Panc1 (cell line): ENCODE measurements around the gene KCNK10. TPM values are rescaled to one million over a fixed set of nuclear protein-coding genes. Genes with fewer than 3 reads are reported as not detected.

ENCODE experiments used
- ATAC-seq: fragments of 200-7000 bp; cut with Tn5 transposase; 2 replicates; pipeline ENCODE4 v1.9.1; 2020; ENCODE audit warnings: mild to moderate bottlenecking, moderate library complexity
- BruUV-seq: library from RNA; stranded (reverse); fragments of 400-500 nt; replicated peaks from 2 replicates; lab custom pipeline; 2021; lab: Mats Ljungman, UMichigan
- CTCF ChIA-PET: fragments of 300-600 bp; sonication (Branson Sonifier 250); formaldehyde crosslinking; loops from one replicate; lab custom pipeline; 2022; ENCODE audit warnings: antibody characterized with exemption; lab: Charles Lee
- POLR2A ChIA-PET: fragments of 300-600 bp; sonication (Branson Sonifier 250); formaldehyde crosslinking; loops from one replicate; lab custom pipeline; 2022; ENCODE audit warnings: antibody characterized with exemption; lab: Charles Lee
- DNase-seq: peaks from one replicate; pipeline ENCODE4 v3.0.0-alpha.2; 2010; ENCODE audit warnings: low read depth, low spot score
- H3K27ac ChIP-seq: 2 replicates; pipeline ENCODE4 v1.5.1; 2011; ENCODE audit warnings: mild to moderate bottlenecking, low read length, inconsistent platforms
- H3K27me3 ChIP-seq: fragments of 200-500 bp; sonication (Bioruptor generic); 2 replicates; pipeline ENCODE4 v1.6.0; 2014; ENCODE audit warnings: low read length, inconsistent platforms; ENCODE audit not compliant: control insufficient read depth, insufficient read depth
- H3K36me3 ChIP-seq: fragments of 200-500 bp; sonication (Bioruptor generic); 2 replicates; pipeline ENCODE4 v1.5.1; 2014; ENCODE audit warnings: inconsistent platforms, mild to moderate bottlenecking, low read length, moderate library complexity; ENCODE audit not compliant: control insufficient read depth, insufficient read depth
- H3K4me1 ChIP-seq: 2 replicates; pipeline ENCODE4 v1.5.1; 2011; ENCODE audit warnings: inconsistent platforms, mild to moderate bottlenecking, low read length, moderate library complexity; ENCODE audit not compliant: control insufficient read depth, insufficient read depth
- H3K4me3 ChIP-seq, 2 experiments: 2 replicates each; pipeline ENCODE4 v1.5.1; 2011 to 2012; ENCODE audit warnings: low read depth in 2 of 2, low read length in 2 of 2, mild to moderate bottlenecking in 2 of 2, inconsistent platforms in 1 of 2, moderate library complexity in 1 of 2
- H3K9me3 ChIP-seq: fragments of 200-500 bp; sonication (Bioruptor generic); 2 replicates; pipeline ENCODE4 v1.5.1; 2014; ENCODE audit warnings: low read depth, mild to moderate bottlenecking, inconsistent platforms, low read length, moderate library complexity; ENCODE audit not compliant: control insufficient read depth, insufficient read depth
- CTCF ChIP-seq: fragments of 450-650 bp; IDR thresholded peaks from 2 replicates; pipeline ENCODE4 v1.5.1; 2017; ENCODE audit warnings: mild to moderate bottlenecking
- POLR2AphosphoS5 ChIP-seq: IDR thresholded peaks from 2 replicates; pipeline ENCODE4 v1.6.1; 2012; ENCODE audit warnings: mild to moderate bottlenecking, low read depth, low read length, moderate library complexity
- REST ChIP-seq, 2 experiments: IDR thresholded peaks; 2 replicates each; pipeline ENCODE4 v1.6.1; 2011 to 2012; ENCODE audit warnings: low read depth in 2 of 2, control low read depth in 1 of 2, low read length in 1 of 2, mild to moderate bottlenecking in 1 of 2, moderate library complexity in 1 of 2; ENCODE audit not compliant: insufficient read depth in 1 of 2
- SIN3A ChIP-seq: IDR thresholded peaks from 2 replicates; pipeline ENCODE4 v1.6.1; 2012; ENCODE audit warnings: low read depth, mild to moderate bottlenecking, low read length, moderate library complexity, borderline replicate concordance; ENCODE audit not compliant: insufficient read depth
- TCF7L2 ChIP-seq: IDR thresholded peaks from 2 replicates; pipeline ENCODE4 v1.6.1; 2011; ENCODE audit warnings: mild to moderate bottlenecking, low read depth, low read length, inconsistent platforms
- in situ Hi-C: cut with HindIII; loops from 2 replicates; pipeline ENCODE4 v1.10.0; 2016; ENCODE audit warnings: low sequenced_read_pairs, low pct_unique_long_range_greater_than_20kb
- intact Hi-C: fragments of 100-400 bp; cut with micrococcal nuclease; formaldehyde crosslinking; loops from one replicate; pipeline ENCODE4 v1.10.0; 2022; ENCODE audit not compliant: unreplicated experiment
- total RNA-seq: library from RNA; stranded (reverse); gene quantifications from one replicate; pipeline ENCODE4 v1.2.1, GENCODE V29; 2021; ENCODE audit not compliant: unreplicated experiment

The KCNK10 gene
- total RNA-seq, 1 experiment from 2014 or later = 0.28 TPM

GRCh38 chr14:88281447-88281846, 41.6 kb downstream of the KCNK10 start:
- intact Hi-C loops = no loop called here
- Histone ChIP-seq H3K27ac (no peak overlapping the region), H3K27me3 (no peaks in the 10 kb centered on the region), H3K9me3 (no peaks in the 10 kb centered on the region), H3K4me3 (no peak overlapping the region), H3K36me3 (no peaks in the 10 kb centered on the region), H3K4me1 (no peaks in the 10 kb centered on the region)
- TF ChIP-seq SIN3A = no peak
- TF ChIP-seq CTCF = no peak
- no peak for TF ChIP-seq TCF7L2
- no peak for TF ChIP-seq POLR2AphosphoS5
- TF ChIP-seq REST (IDR thresholded peaks at IDR 0.05; ENCODE audit: insufficient read depth in 1 of 2, low read depth in 2 of 2, low read length in 1 of 2) = no peak
- in situ Hi-C loops = no loop called here
- BruUV-seq = no TSS peak
- ATAC-seq (no peak), DNase-seq (no peak)
- ChIA-PET POLR2A (no interaction called here), CTCF (no interaction called here)

GRCh38 chr14:88276923-88277596, 46.0 kb downstream of the KCNK10 start:
- Histone ChIP-seq H3K36me3 (no peaks in the 10 kb centered on the region), H3K4me1 (no peaks in the 10 kb centered on the region), H3K27ac (no peak overlapping the region), H3K9me3 (no peaks in the 10 kb centered on the region), H3K27me3 (no peaks in the 10 kb centered on the region), H3K4me3 (no peak overlapping the region)
- in situ Hi-C loops (no loop called here), intact Hi-C loops (no loop called here)
- ChIA-PET CTCF (no interaction called here), POLR2A (no interaction called here)
- BruUV-seq = no TSS peak
- no peak for ATAC-seq
- no peak for DNase-seq
- no peak for TF ChIP-seq SIN3A
- TF ChIP-seq CTCF = no peak
- TF ChIP-seq REST (IDR thresholded peaks at IDR 0.05; ENCODE audit: insufficient read depth in 1 of 2, low read depth in 2 of 2, low read length in 1 of 2) = no peak
- TF ChIP-seq TCF7L2 = no peak
- TF ChIP-seq POLR2AphosphoS5 = no peak
